HCT116 (cell line): Measurements from ENCODE around the gene FBXO11. TPM values are rescaled to one million over a fixed set of nuclear protein-coding genes. Genes with fewer than 3 reads are reported as not detected.

ENCODE experiments used
- ATAC-seq: fragments of 200-7000 bp; cut with Tn5 transposase; 2 replicates; pipeline ENCODE4 v1.9.1; 2020; ENCODE audit warnings: mild to moderate bottlenecking, moderate library complexity
- BruUV-seq: library from RNA; stranded (reverse); fragments of 400-500 nt; replicated peaks from 2 replicates; lab custom pipeline; 2021; lab: Mats Ljungman, UMichigan
- CTCF ChIA-PET: fragments of 300-600 bp; sonication (Branson Sonifier 250); formaldehyde crosslinking; loops from one replicate; lab custom pipeline; 2021; ENCODE audit warnings: antibody characterized with exemption; lab: Charles Lee
- POLR2A ChIA-PET: fragments of 300-600, 350-600 bp; sonication (Branson Sonifier 250); formaldehyde crosslinking; loops from one replicate; lab custom pipeline; 2021; ENCODE audit warnings: antibody characterized with exemption; lab: Charles Lee
- RAD21 ChIA-PET, 2 experiments: fragments of 300-600 bp; sonication (Branson Sonifier 250); formaldehyde crosslinking; loops; one replicate each; lab custom pipeline; 2023; ENCODE audit warnings: low total read pairs in 2 of 2; ENCODE audit not compliant: uncharacterized antibody in 2 of 2, unreplicated experiment in 2 of 2, low non-redundant PET in 1 of 2; lab: Charles Lee
- DNase-seq: peaks from one replicate; pipeline ENCODE4 v3.0.0-alpha.2; 2010; ENCODE audit warnings: low read depth, low spot score
- H2AFZ ChIP-seq: fragments of 200-600 bp; shearing (Covaris generic), sonication (generic); 2 replicates; pipeline ENCODE4 v1.6.1; 2017; ENCODE audit warnings: low read depth, mixed run types, mixed read lengths, antibody characterized with exemption, low read length; ENCODE audit not compliant: poor library complexity, severe bottlenecking
- H3K27ac ChIP-seq: 2 replicates; pipeline ENCODE4 v1.5.1; 2012; ENCODE audit warnings: low read depth, low read length
- H3K27me3 ChIP-seq: fragments of 200-600 bp; sonication (generic); 2 replicates; pipeline ENCODE4 v1.6.1; 2016; ENCODE audit warnings: mixed run types, low read length, mixed read lengths; ENCODE audit not compliant: insufficient read depth
- H3K36me3 ChIP-seq, 2 experiments: fragments of 200-500 bp in 1 of 2; fragments of 200-600 bp in 1 of 2; sonication (Bioruptor generic) in 1 of 2; sonication (generic) in 1 of 2; 2 replicates each; pipeline versions ENCODE4 v1.5.1 to v1.6.1; 2014 to 2016; ENCODE audit warnings: low read length in 2 of 2, inconsistent platforms in 1 of 2, mixed read lengths in 1 of 2, mixed run types in 1 of 2; ENCODE audit not compliant: insufficient read depth in 2 of 2, control insufficient read depth in 1 of 2
- H3K4me1 ChIP-seq, 2 experiments: fragments of 200-600 bp in 1 of 2; sonication (generic) in 1 of 2; 2 replicates each; pipeline versions ENCODE4 v1.5.1 to v1.6.1; 2012 to 2017; ENCODE audit warnings: low read length in 2 of 2, inconsistent platforms in 1 of 2, mild to moderate bottlenecking in 1 of 2, mixed read lengths in 1 of 2, mixed run types in 1 of 2, moderate library complexity in 1 of 2; ENCODE audit not compliant: insufficient read depth in 2 of 2, control insufficient read depth in 1 of 2
- H3K4me2 ChIP-seq: fragments of 200-600 bp; sonication (generic); 2 replicates; pipeline ENCODE4 v1.6.1; 2017; ENCODE audit warnings: mixed run types, low read length, mixed read lengths
- H3K4me3 ChIP-seq, 2 experiments: fragments of 200-600 bp in 1 of 2; sonication (generic) in 1 of 2; replicated peaks in 1 of 2; 2 replicates each; pipeline ENCODE4 v1.5.1; 2011 to 2016; ENCODE audit warnings: low read length in 2 of 2, control low read depth in 1 of 2, low read depth in 1 of 2, mild to moderate bottlenecking in 1 of 2, mixed read lengths in 1 of 2, mixed run types in 1 of 2
- H3K79me2 ChIP-seq: fragments of 200-600 bp; sonication (generic); 2 replicates; pipeline ENCODE4 v1.6.1; 2017; ENCODE audit warnings: mild to moderate bottlenecking, mixed run types, low read length, moderate library complexity, mixed read lengths; ENCODE audit not compliant: insufficient read depth
- H3K9ac ChIP-seq: fragments of 200-600 bp; sonication (generic); 2 replicates; pipeline ENCODE4 v1.6.1; 2016; ENCODE audit warnings: low read length, mixed read lengths
- H3K9me2 ChIP-seq: fragments of 200-600 bp; sonication (generic), shearing (Covaris generic); 2 replicates; pipeline ENCODE4 v1.6.1; 2017; ENCODE audit warnings: mixed run types, mild to moderate bottlenecking, moderate library complexity; ENCODE audit not compliant: insufficient read depth
- H3K9me3 ChIP-seq, 2 experiments: fragments of 200-500 bp in 1 of 2; fragments of 200-600 bp in 1 of 2; sonication (Bioruptor generic) in 1 of 2; sonication (generic) in 1 of 2; 2 replicates each; pipeline ENCODE4 v1.6.1; 2014 to 2017; ENCODE audit warnings: low read length in 2 of 2, mixed read lengths in 2 of 2, inconsistent platforms in 1 of 2, low read depth in 1 of 2, mild to moderate bottlenecking in 1 of 2, mixed run types in 1 of 2, moderate library complexity in 1 of 2; ENCODE audit not compliant: control insufficient read depth in 1 of 2, insufficient read depth in 1 of 2
- H4K20me1 ChIP-seq: fragments of 200-600 bp; sonication (generic), shearing (Covaris generic); 2 replicates; pipeline ENCODE4 v1.6.1; 2017; ENCODE audit warnings: mixed run types, mild to moderate bottlenecking, moderate library complexity; ENCODE audit not compliant: insufficient read depth
- ATF3 ChIP-seq: IDR thresholded peaks from 2 replicates; pipeline ENCODE4 v1.6.1; 2012
- CEBPB ChIP-seq: IDR thresholded peaks from 2 replicates; pipeline ENCODE4 v1.6.1; 2012; ENCODE audit warnings: low read depth
- CTCF ChIP-seq, 3 experiments: fragments of 200-600 bp in 1 of 3; sonication (generic) in 1 of 3; IDR thresholded peaks in 2 of 3; conservative IDR thresholded peaks in 1 of 3; 2 replicates each; pipeline ENCODE4 v1.5.1; 2012 to 2017; ENCODE audit warnings: low read depth in 2 of 3, low read length in 2 of 3, antibody characterized with exemption in 1 of 3, borderline replicate concordance in 1 of 3, control low read depth in 1 of 3, mild to moderate bottlenecking in 1 of 3, mixed read lengths in 1 of 3, mixed run types in 1 of 3, moderate library complexity in 1 of 3; ENCODE audit not compliant: insufficient read depth in 1 of 3
- EGR1 ChIP-seq: IDR thresholded peaks from 2 replicates; pipeline ENCODE4 v1.6.1; 2012; ENCODE audit warnings: low read depth
- ELF1 ChIP-seq: IDR thresholded peaks from 2 replicates; pipeline ENCODE4 v1.6.1; 2012; ENCODE audit warnings: low read depth, borderline replicate concordance
- EZH2 ChIP-seq: fragments of 200-600 bp; sonication (generic); IDR thresholded peaks from 2 replicates; pipeline ENCODE4 v1.6.1; 2017; ENCODE audit warnings: antibody characterized with exemption, mixed run types
- JUND ChIP-seq: IDR thresholded peaks from 2 replicates; pipeline ENCODE4 v1.6.1; 2012
- MAX ChIP-seq: IDR thresholded peaks from 2 replicates; pipeline ENCODE4 v1.6.1; 2012
- POLR2A ChIP-seq: IDR thresholded peaks from 2 replicates; pipeline ENCODE4 v1.7.0; 2011; ENCODE audit warnings: borderline replicate concordance; ENCODE audit not compliant: insufficient read depth, insufficient read length; ENCODE audit errors: extremely low read depth
- POLR2AphosphoS5 ChIP-seq: IDR thresholded peaks from 2 replicates; pipeline ENCODE4 v1.6.1; 2011; ENCODE audit warnings: mild to moderate bottlenecking, low read depth, low read length, moderate library complexity
- RAD21 ChIP-seq: IDR thresholded peaks from 2 replicates; pipeline ENCODE4 v1.6.1; 2012; ENCODE audit warnings: low read depth, mild to moderate bottlenecking
- SIN3A ChIP-seq: IDR thresholded peaks from 2 replicates; pipeline ENCODE4 v1.6.1; 2012; ENCODE audit warnings: low read depth
- SP1 ChIP-seq: IDR thresholded peaks from 2 replicates; pipeline ENCODE4 v1.6.1; 2012; ENCODE audit warnings: low read depth
- SRF ChIP-seq: IDR thresholded peaks from 2 replicates; pipeline ENCODE4 v1.6.1; 2012; ENCODE audit warnings: low read depth
- TCF7L2 ChIP-seq: IDR thresholded peaks from 2 replicates; pipeline ENCODE4 v1.7.0; 2011; ENCODE audit warnings: borderline replicate concordance, inconsistent platforms; ENCODE audit not compliant: insufficient read depth, insufficient read length; ENCODE audit errors: extremely low read depth
- YY1 ChIP-seq: IDR thresholded peaks from 2 replicates; pipeline ENCODE4 v1.6.1; 2011; ENCODE audit warnings: low read length, low read depth, moderate library complexity, mild to moderate bottlenecking; ENCODE audit not compliant: insufficient replicate concordance; ENCODE audit errors: extremely low read depth
- ZBTB33 ChIP-seq: IDR thresholded peaks from 2 replicates; pipeline ENCODE4 v1.6.1; 2011; ENCODE audit warnings: mild to moderate bottlenecking, low read length, moderate library complexity; ENCODE audit not compliant: insufficient replicate concordance; ENCODE audit errors: extremely low read depth
- ZFX ChIP-seq: fragments of 450-650 bp; IDR thresholded peaks from 2 replicates; pipeline ENCODE4 v1.6.1; 2017
- ZNF274 ChIP-seq: fragments of 200-500 bp; sonication (Bioruptor generic); IDR thresholded peaks from 2 replicates; pipeline ENCODE4 v1.6.1; 2014; ENCODE audit warnings: mild to moderate bottlenecking, low read depth, low read length, inconsistent platforms
- intact Hi-C: fragments of 100-400 bp; cut with micrococcal nuclease; formaldehyde crosslinking; loops from 2 replicates; pipeline ENCODE4 v1.10.0; 2022
- total RNA-seq: library from RNA; stranded (reverse); gene quantifications from one replicate; pipeline ENCODE4 v1.2.1, GENCODE V29; 2021; ENCODE audit not compliant: unreplicated experiment

The FBXO11 gene
- total RNA-seq, 1 experiment from 2014 or later: 60.2 TPM

GRCh38 chr2:47918043-47918442 is 11.7 kb upstream of the FBXO11 start:
- ChIA-PET CTCF (no interaction called here), POLR2A (interaction anchor here (0.7 kb wide), 1 partner anchor 11 kb away, joined by 3 read pairs; the partner anchor contains the start of gene FBXO11)

More at GRCh38 chr2:47918043-47918442, 11.7 kb upstream of the FBXO11 start:
- Histone ChIP-seq H3K9ac (no peak overlapping the region), H3K4me2 (no peak overlapping the region), H3K36me3 (no peaks in the 10 kb centered on the region), H3K27ac (no peak overlapping the region), H3K9me3 (no peaks in the 10 kb centered on the region), H3K79me2 (no peaks in the 10 kb centered on the region), H3K27me3 (no peaks in the 10 kb centered on the region), H4K20me1 (no peaks in the 10 kb centered on the region), H3K4me3 (no peak overlapping the region), H3K4me1 (no peaks in the 10 kb centered on the region), H3K9me2 (no peaks in the 10 kb centered on the region), H2AFZ (no peak overlapping the region)
- ATAC-seq (no peak), DNase-seq (no peak)
- TF ChIP-seq SRF (no peak), ELF1 (no peak), POLR2A (no peak), RAD21 (no peak), ZBTB33 (no peak), MAX (no peak), TCF7L2 (no peak), ZFX (no peak), JUND (no peak), POLR2AphosphoS5 (no peak), EZH2 (no peak), CTCF (IDR thresholded peaks at IDR 0.05 in 2 of 3, conservative IDR thresholded peaks at IDR 0.05 in 1 of 3; ENCODE audit: borderline replicate concordance in 1 of 3, insufficient read depth in 1 of 3, low read depth in 2 of 3, low read length in 2 of 3) (no peak), ZNF274 (no peak), CEBPB (no peak), SIN3A (no peak), EGR1 (no peak), SP1 (no peak), YY1 (no peak), ATF3 (no peak)
- RAD21 ChIA-PET: no interaction called here
- intact Hi-C loops: no loop called here
- BruUV-seq: no TSS peak
